ENCODE data around the gene NRXN3. TPM values are rescaled to one million over a fixed set of nuclear protein-coding genes. Genes with fewer than 3 reads are reported as not detected.
A peak's percentile ranks its signal among the peaks of the same experiment; 100 is the strongest.

The NRXN3 gene
- total RNA-seq, 2 donors from 2014 or later = 1.2 to 7.8 TPM

- no peak overlapping the region for H3K27ac ChIP-seq
- TF ChIP-seq, protein P1, sequence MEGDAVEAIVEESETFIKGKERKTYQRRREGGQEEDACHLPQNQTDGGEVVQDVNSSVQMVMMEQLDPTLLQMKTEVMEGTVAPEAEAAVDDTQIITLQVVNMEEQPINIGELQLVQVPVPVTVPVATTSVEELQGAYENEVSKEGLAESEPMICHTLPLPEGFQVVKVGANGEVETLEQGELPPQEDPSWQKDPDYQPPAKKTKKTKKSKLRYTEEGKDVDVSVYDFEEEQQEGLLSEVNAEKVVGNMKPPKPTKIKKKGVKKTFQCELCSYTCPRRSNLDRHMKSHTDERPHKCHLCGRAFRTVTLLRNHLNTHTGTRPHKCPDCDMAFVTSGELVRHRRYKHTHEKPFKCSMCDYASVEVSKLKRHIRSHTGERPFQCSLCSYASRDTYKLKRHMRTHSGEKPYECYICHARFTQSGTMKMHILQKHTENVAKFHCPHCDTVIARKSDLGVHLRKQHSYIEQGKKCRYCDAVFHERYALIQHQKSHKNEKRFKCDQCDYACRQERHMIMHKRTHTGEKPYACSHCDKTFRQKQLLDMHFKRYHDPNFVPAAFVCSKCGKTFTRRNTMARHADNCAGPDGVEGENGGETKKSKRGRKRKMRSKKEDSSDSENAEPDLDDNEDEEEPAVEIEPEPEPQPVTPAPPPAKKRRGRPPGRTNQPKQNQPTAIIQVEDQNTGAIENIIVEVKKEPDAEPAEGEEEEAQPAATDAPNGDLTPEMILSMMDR (IDR thresholded peaks at IDR 0.05) = no peak
- H3K36me3 ChIP-seq = no peaks in the 10 kb centered on the region
- no peaks in the 10 kb centered on the region for H3K27me3 ChIP-seq
- no peaks in the 10 kb centered on the region for H3K9me3 ChIP-seq
- no peaks in the 10 kb centered on the region for H3K4me1 ChIP-seq
- H3K4me3 ChIP-seq = no peak overlapping the region
- H3K9ac ChIP-seq (ENCODE audit: low read depth in 2 of 2, low read length in 2 of 2) = no peak overlapping the region
- intact Hi-C loops (cut with DNase I) = no loop called here
- no peak for DNase-seq
Measured at GRCh38 chr14:78512021-78512420, 341.8 kb downstream of the NRXN3 start.

GRCh38 chr14:78519863-78520262, 349.7 kb downstream of the NRXN3 start:
- H3K27ac ChIP-seq = no peak overlapping the region
- H3K9ac ChIP-seq (ENCODE audit: low read depth in 2 of 2, low read length in 2 of 2) = no peak overlapping the region
- no peaks in the 10 kb centered on the region for H3K36me3 ChIP-seq
- peak; percentile 24 for DNase-seq
- no peak overlapping the region for H3K4me3 ChIP-seq
- H3K27me3 ChIP-seq = no peaks in the 10 kb centered on the region
- H3K9me3 ChIP-seq = no peaks in the 10 kb centered on the region
- intact Hi-C loops (cut with DNase I) = no loop called here
- TF ChIP-seq, protein P1 (IDR thresholded peaks at IDR 0.05) = no peak
- no peaks in the 10 kb centered on the region for H3K4me1 ChIP-seq

GRCh38 chr14:78524196-78524595, 354.0 kb downstream of the NRXN3 start:
- no peaks in the 10 kb centered on the region for H3K36me3 ChIP-seq
- intact Hi-C loops (cut with DNase I) = no loop called here

DNA sequence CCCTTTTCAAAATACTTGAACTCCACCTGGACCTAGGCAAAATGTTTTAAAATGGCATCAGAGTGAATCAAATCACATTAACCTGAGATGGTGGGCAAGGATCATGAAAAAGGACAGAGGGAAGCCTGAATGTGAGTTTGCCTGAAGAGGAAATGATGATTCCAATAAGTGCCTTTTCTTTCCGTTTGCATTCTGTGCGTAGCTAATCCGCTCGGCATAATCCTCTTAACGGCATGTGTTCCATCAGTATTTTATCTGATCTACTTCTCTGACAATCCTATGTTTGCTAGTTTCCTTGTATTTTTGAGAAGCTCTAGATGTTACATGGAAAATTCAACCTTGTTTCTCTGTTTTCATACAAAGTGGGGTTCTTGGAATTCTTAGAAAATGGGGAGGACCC, 354.6 kb downstream of the NRXN3 start:
- no peaks in the 10 kb centered on the region for H3K4me1 ChIP-seq
- DNase-seq = no peak

More at GRCh38 chr14:78524196-78524595, 354.0 kb downstream of the NRXN3 start:
- TF ChIP-seq, protein P1 (IDR thresholded peaks at IDR 0.05) = no peak
- H3K9ac ChIP-seq (ENCODE audit: low read depth in 2 of 2, low read length in 2 of 2) = no peak overlapping the region
- no peak for DNase-seq
- no peak overlapping the region for H3K27ac ChIP-seq
- H3K9me3 ChIP-seq = no peaks in the 10 kb centered on the region
- H3K4me1 ChIP-seq = no peaks in the 10 kb centered on the region
- H3K27me3 ChIP-seq = no peaks in the 10 kb centered on the region
- H3K4me3 ChIP-seq = no peak overlapping the region

DNA sequence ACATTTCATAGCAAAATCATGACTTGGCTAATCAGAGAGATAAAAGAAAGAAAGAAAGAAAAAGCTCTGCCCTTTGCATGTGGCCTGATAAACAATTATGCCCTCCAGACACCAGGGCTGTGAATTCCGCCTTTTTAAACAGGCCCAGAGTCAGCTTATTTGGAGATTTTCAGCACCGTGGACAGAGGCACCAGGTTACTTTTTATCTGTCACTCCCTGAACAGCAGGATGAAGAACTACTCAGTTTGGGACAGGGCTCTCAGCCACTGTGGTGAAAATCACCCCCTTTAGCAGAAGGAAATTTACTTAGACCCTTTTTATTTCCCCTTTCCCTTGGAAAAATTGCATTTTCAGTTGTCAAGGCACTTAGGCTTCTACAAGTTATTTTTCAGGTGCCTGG, 359.9 kb downstream of the NRXN3 start:
- Histone ChIP-seq H3K4me1 (no peaks in the 10 kb centered on the region), H3K9ac (ENCODE audit: low read depth in 2 of 2, low read length in 2 of 2) (no peak overlapping the region), H3K9me3 (no peaks in the 10 kb centered on the region), H3K36me3 (no peaks in the 10 kb centered on the region), H3K4me3 (no peak overlapping the region), H3K27ac (no peak overlapping the region), H3K27me3 (no peaks in the 10 kb centered on the region)
- TF ChIP-seq, protein P1 (IDR thresholded peaks at IDR 0.05) = no peak
- intact Hi-C loops (cut with DNase I) = no loop called here
- no peak for DNase-seq

More for the DNA sequence above, 354.6 kb downstream of the NRXN3 start:
- Histone ChIP-seq H3K27ac (no peak overlapping the region), H3K27me3 (no peaks in the 10 kb centered on the region), H3K36me3 (no peaks in the 10 kb centered on the region), H3K9ac (ENCODE audit: low read depth in 2 of 2, low read length in 2 of 2) (no peak overlapping the region), H3K4me3 (no peak overlapping the region), H3K9me3 (no peaks in the 10 kb centered on the region)
- TF ChIP-seq, protein P1 (IDR thresholded peaks at IDR 0.05) = no peak
- intact Hi-C loops (cut with DNase I) = no loop called here

All from colonic mucosa (tissue), 4 donors.